GM21619 (cell line): ENCODE measurements around the gene CCDC85B.
A peak's percentile ranks its signal among the peaks of the same experiment; 100 is the strongest.
"Not testable (repeated sequence)": the region's sequence is repeated elsewhere in the genome, so short reads cannot be mapped to it uniquely, and the experiment has no call there.

Experiments
- ATAC-seq: cut with Tn5 transposase; IDR thresholded peaks from one replicate; pipeline ENCODE4 v1.9.1; 2021; ENCODE audit not compliant: unreplicated experiment

Gene CCDC85B

GRCh38 chr11:65885808-65886536 lies 4.5 kb upstream of the CCDC85B start:
- ATAC-seq = no peak

GRCh38 chr11:65886826-65887722 lies 3.4 kb upstream of the CCDC85B start:
- ATAC-seq = no peak

- ATAC-seq = peak; percentile 1
Observed at GRCh38 chr11:65887723-65888162, 2.7 kb upstream of the CCDC85B start.

DNA sequence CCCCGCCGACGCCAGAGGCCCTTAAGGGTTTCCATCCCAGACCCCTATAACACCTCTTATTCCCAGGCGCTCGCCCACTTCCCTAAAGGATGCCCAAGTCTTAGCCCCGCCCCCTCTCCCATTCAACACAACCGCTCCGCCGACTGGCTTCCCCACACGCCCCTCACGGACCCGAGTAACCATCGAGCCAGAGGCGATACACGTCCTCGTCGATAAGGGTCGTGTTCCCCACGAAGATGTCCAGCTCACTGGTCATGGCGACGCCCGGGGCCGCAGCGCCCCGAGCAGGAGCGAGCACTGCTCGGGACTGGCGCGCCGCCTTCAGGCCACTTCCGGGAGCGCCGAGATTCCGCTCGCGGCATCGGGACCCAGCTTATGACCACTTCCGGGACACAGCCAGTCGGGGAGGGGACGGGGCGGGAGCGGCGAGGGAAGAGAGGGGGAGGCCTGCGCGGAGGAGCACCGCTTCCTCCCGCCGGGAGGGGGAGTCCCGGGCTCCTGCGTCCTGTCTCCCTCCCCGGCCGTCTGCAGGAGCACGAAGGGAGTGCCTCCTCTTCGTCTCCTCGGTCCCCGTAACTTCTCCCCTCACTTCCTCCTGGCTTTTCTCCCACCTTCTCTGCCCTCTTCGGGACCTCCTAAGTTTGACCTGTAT lies 2.2 kb upstream of the CCDC85B start, which contains the start of gene FIBP:
Gene FIBP (minus strand): TSS at position 309 of the 652 bp plus-strand sequence. CDS start 53 bp downstream, at position 256.
- ATAC-seq = peak; percentile 43

DNA sequence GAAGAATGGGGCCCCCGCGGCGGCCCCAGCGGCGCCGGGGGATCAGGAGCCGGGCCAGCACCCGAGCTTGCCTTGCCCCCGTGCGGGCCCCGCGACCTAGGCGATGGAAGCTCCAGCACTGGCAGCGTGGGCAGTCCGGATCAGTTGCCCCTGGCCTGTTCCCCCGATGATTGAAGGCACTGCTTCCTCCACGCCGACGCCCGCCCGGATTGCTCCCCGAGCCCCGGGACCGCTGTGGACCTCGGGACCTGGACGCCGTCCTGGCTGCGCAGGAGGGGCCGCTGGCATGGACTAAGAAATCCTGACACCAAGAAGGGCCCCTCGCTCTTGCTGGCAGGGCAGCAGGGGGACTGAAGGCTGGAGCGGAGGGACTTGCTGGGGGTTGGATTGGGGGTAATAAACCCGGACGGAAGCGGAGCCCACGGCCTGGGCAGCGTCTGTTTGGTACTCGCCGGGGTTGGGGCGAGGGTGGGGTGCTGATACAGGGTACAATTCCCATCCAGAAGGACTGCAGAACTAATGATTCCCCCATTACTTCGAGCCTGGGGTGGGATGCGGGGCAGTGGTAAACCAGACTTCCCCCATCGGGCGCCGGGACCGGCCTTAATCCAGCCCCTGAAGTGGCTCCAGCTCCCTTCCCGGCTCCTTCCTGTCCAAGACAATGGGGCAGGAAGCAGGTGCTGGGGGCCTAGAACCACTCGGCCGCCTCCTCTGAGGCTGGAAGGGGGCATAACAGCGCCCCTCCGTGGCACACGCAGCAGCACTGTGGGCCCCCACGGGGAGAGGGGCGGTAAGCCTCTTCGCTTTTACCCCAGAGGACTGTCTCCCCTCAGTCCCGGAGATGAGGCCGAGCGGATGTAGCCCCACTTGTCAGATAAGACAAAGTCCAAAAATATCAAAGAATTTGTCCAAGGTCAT lies 1.0 kb downstream of the CCDC85B start:
- no peak for ATAC-seq

GRCh38 chr11:65892137-65892540 lies 1.7 kb downstream of the CCDC85B start:
- not testable (repeated sequence) for ATAC-seq

DNA sequence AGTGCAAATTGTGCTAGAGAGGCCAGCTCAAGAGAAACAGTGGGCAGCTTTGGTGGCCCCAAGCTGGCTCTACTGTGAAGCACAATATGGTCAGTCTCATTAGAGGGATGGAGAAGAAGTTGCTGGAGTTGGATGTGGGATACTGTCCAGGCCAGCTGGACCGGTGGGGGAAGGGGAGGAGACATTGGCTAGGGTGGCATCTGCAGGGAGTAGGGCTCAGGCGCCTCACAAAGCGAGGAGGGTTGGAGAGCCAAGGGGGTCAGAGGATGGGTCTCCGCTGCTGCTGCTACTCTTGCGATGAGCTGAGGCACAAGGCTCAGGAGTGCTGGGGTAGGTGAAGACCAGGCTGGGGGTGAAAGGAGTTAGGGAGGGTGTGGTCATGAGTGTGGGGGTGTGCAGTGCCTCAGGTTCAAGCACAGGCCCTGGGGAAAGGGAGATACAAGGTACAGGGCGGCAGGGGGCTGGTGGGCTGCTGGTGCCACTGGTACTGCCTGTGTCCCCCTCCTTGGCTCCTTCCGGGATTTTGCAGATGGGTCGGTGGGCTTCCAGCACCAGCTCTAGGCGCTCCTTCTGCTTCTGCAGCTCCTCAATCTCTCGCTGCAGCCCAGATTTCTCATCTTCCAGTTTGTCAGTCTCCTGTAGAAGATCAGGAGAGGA lies 2.3 kb downstream of the CCDC85B start:
- ATAC-seq = no peak

DNA sequence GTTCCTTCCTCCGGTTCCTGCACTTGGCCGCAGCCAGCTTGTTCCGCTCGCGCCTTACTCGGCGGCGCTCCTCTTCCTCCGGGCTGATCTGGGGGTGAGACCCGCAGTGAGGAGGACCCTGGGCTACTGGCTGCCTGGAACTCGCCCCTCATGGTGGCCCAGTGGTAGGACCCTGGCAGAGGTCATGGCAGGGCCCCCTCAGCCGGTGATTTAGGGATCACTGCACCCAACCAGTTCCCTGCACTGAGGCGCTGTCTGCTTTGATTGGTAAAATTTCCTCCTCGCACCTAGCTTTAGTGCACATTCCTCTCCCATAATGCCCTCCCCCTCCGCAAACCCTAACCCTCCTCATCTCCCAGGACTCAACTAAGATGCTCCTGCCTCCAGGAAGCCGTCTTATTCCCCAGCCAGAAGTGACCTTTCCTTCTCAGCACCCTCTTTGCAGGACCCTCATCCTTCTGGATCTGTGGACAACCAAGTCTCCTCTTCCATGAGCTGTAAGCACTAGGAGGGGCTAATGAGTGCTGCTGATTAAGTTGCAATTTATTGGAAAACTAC lies 3.6 kb downstream of the CCDC85B start:
- ATAC-seq = no peak

- ATAC-seq = no peak
Observed at GRCh38 chr11:65895482-65895981, 5.1 kb downstream of the CCDC85B start.

DNA sequence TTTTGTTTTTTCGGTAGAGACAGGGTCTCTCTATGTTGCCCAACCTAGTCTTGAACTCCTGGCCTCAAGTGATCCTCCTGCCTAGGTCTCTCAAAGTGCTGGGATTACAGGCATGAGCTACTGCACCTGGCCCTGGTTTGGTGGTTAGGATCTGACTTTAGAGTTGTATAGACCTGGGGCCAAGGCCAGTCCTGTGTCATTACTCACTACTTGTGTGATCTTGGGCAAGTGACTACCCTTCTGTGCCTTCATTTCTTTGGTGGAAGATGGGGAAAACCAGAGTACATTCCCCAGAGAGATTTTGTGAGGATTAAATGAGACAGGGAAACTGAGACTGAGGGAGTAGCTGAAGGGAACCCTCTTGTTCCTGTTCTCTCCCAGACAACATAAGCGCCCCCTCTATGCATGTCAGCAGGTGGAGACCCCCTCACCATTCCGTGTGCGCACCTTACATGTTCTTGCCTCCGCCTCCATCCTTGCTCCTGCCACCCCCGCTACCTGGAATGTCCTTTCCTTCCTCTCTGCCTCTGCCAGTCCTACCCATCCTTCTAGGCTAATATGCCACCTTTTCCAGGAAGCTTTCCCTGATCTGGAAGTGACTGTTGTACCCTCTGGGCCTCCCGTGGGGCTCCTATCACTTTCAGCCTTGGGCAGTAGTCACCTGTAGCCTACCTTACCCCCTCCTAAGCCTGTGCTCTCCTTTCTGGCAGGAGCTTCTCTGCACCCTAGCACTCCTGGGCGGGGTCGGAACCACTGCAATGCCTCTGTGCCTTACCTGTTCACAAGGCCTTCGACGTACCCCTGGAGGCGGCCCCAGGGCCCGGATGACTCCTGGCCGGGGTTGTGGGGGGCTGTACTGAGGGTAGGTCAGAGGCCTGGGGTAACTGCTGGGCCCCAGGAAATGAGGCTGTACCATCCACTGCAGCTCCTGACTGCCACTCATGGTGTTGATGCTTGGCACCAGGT lies 5.8 kb downstream of the CCDC85B start:
- no peak for ATAC-seq

GRCh38 chr11:65897020-65897471 lies 6.6 kb downstream of the CCDC85B start:
- ATAC-seq = no peak

DNA sequence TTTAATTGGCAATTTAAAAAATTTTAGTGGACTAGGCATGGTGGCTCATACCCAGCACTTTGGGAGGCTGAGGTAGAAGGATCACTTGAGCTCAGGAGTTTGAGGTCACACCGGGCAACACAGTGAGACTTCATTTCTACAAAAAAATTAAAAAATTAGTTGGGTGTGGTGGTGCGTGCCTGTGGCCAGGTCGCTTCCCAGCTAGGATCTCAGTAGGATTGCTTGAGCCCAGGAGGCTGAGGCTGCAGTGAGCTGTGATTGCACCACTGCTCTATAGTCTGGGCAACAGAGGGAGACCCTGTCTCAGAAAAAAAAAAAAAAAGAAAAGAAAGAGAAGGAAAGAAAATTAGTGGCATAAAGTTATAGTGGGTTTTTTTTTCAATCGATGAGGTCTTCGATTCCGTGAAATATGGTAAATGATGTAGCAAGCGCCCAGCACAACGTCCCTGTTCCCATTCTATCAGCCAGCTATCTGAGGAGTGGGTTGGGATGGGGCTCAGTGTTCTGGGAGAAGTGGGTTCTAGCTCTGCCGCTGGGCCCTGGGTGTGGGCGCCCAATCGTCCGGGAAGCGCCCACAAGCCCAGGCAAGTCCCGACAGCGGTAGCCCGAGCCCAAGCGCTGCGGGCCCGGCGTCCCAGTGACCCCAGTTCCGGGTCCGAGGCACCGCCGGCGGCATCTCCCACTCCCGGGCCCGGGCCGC lies 8.3 kb downstream of the CCDC85B start:
- no peak for ATAC-seq

GRCh38 chr11:65899356-65900124 lies 9.1 kb downstream of the CCDC85B start:
- no peak for ATAC-seq

DNA sequence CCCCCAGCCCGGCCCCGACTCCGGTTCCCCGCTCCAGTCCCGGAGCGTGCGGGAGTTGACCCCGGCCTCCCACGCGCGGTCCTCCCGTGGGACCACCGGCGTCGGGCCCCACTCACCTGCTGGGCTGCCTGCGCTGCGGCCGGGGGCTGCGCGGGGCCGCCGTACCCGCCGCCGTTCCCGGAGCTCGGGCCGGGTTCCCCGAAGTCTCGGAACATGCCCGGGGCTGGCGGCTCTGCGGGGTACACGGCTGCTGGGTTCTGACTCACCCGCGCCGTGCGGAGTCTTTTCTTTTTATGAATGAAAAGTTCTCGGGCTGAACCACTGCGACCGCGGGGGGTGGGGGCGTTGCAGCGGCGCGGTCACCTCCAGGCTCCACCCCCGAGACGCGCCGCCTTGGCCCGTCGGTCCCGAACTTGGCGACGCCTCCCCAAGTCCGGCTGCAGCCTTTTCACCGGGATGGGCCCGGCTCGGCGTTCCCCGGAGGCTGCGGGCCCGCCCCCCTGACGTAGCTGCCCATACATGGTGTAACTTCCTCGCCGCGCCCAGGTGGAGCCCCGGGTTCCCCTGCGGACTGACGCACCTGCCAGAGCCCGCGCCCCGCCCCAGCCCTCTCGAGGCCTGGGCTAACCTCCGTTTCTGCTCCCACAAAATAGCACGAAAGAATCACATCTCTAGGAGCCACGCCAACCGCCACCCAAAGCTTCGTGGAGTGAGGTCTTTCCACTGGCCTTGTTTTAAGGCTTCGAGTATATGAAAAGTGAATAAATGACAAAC lies 9.8 kb downstream of the CCDC85B start, which contains the start of gene FOSL1:
Gene FOSL1 (minus strand): TSS at position 264 of the 774 bp plus-strand sequence. CDS start 49 bp downstream, at position 215.
- ATAC-seq = peak; percentile 75

GRCh38 chr11:65900899-65901180 lies 10.4 kb downstream of the CCDC85B start:
- ATAC-seq = no peak

DNA sequence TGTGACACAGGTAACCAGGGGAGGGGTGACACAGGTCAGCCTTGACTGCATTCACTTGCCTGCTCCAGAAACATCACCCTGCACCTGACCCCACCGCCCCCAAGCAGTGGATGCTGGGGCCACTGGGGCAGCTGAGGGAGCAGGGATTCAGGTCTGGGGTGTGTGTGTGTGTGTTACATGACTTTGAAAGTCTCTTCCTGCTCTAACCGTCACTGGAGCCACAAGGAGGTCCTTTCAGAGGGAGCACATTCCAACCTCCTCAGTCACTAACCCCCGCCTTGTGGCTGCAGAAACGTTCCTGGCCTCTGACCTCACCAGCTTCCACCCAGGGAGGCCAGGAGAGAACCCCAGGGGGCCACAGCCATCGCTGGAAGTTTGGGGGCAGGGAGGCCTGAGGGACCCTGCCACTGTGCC lies 12.6 kb downstream of the CCDC85B start:
- no peak for ATAC-seq
